IMR-90 (cell line): Measurements from ENCODE around the gene CACNA1F. TPM values are rescaled to one million over a fixed set of nuclear protein-coding genes. Genes with fewer than 3 reads are reported as not detected.

Experiments
- ATAC-seq: fragments of 200-7000 bp; cut with Tn5 transposase; 2 replicates; pipeline ENCODE4 v1.9.1; 2020; ENCODE audit warnings: low read depth, mild to moderate bottlenecking, moderate library complexity
- BruUV-seq: library from RNA; stranded (reverse); fragments of 400-500 nt; replicated peaks from 2 replicates; lab custom pipeline; 2021; lab: Mats Ljungman, UMichigan
- CTCF ChIA-PET: fragments of 300-600 bp; formaldehyde crosslinking; extraction: SDS; loops from one replicate; lab custom pipeline; 2021; ENCODE audit warnings: antibody characterized with exemption; lab: Yijun Ruan, JAX
- POLR2A ChIA-PET: fragments of 300-600 bp; sonication (Branson Sonifier 250); formaldehyde crosslinking; loops from one replicate; lab custom pipeline; 2022; ENCODE audit warnings: antibody characterized with exemption; ENCODE audit not compliant: unreplicated experiment; lab: Charles Lee
- DNase-seq: peaks from one replicate; pipeline ENCODE4 v3.0.0; 2013
- H2AFZ ChIP-seq: replicated peaks from 2 replicates; pipeline ENCODE3; 2013; ENCODE audit warnings: low read length, mild to moderate bottlenecking; ENCODE audit not compliant: poor library complexity
- H2AK5ac ChIP-seq: 2 replicates; pipeline ENCODE4 v1.6.1; 2013; ENCODE audit warnings: low read depth, low read length, inconsistent platforms
- H2AK9ac ChIP-seq: replicated peaks from 2 replicates; pipeline ENCODE3; 2013; ENCODE audit warnings: mild to moderate bottlenecking, low read depth, low read length, moderate library complexity; ENCODE audit not compliant: poor library complexity
- H2BK120ac ChIP-seq: 2 replicates; pipeline ENCODE4 v1.6.1; 2013; ENCODE audit warnings: low read depth, low read length, inconsistent platforms
- H2BK15ac ChIP-seq: 3 replicates; pipeline ENCODE4 v1.6.1; 2013; ENCODE audit warnings: low read depth, low read length, inconsistent platforms
- H2BK20ac ChIP-seq: 2 replicates; pipeline ENCODE4 v1.6.1; 2013; ENCODE audit warnings: low read depth, mild to moderate bottlenecking, inconsistent platforms, low read length, moderate library complexity
- H2BK5ac ChIP-seq: 2 replicates; pipeline ENCODE4 v1.6.1; 2013; ENCODE audit warnings: mild to moderate bottlenecking, low read depth, low read length, inconsistent platforms; ENCODE audit not compliant: poor library complexity, severe bottlenecking
- H3K14ac ChIP-seq: replicated peaks from 2 replicates; pipeline ENCODE4 v1.6.1; 2013; ENCODE audit warnings: low read depth, low read length, inconsistent platforms
- H3K18ac ChIP-seq: 2 replicates; pipeline ENCODE4 v1.6.1; 2013; ENCODE audit warnings: low read depth, low read length, control low read depth
- H3K23ac ChIP-seq: 2 replicates; pipeline ENCODE4 v1.6.1; 2013; ENCODE audit warnings: low read depth, low read length, inconsistent platforms
- H3K27ac ChIP-seq: 2 replicates; pipeline ENCODE4 v1.5.1; 2013; ENCODE audit warnings: mild to moderate bottlenecking, control low read depth, low read length; ENCODE audit not compliant: insufficient read depth
- H3K27me3 ChIP-seq: 2 replicates; pipeline ENCODE4 v1.6.1; 2013; ENCODE audit warnings: low read length; ENCODE audit not compliant: control insufficient read depth, insufficient read depth
- H3K36me3 ChIP-seq: 2 replicates; pipeline ENCODE4 v1.6.1; 2013; ENCODE audit warnings: low read length, mixed read lengths; ENCODE audit not compliant: control insufficient read depth, insufficient read depth
- H3K4ac ChIP-seq: 2 replicates; pipeline ENCODE4 v1.6.1; 2013; ENCODE audit warnings: low read depth, low read length, inconsistent platforms
- H3K4me1 ChIP-seq: 2 replicates; pipeline ENCODE4 v1.6.1; 2013; ENCODE audit warnings: low read length, mixed read lengths; ENCODE audit not compliant: control insufficient read depth, insufficient read depth
- H3K4me2 ChIP-seq: 2 replicates; pipeline ENCODE4 v1.6.1; 2013; ENCODE audit warnings: low read depth, mild to moderate bottlenecking, control low read depth, low read length, moderate library complexity
- H3K4me3 ChIP-seq: 2 replicates; pipeline ENCODE4 v1.5.1; 2013; ENCODE audit warnings: low read depth, mild to moderate bottlenecking, control low read depth, low read length, moderate library complexity; ENCODE audit not compliant: insufficient read depth
- H3K56ac ChIP-seq: 2 replicates; pipeline ENCODE4 v1.6.1; 2013; ENCODE audit warnings: low read length, inconsistent platforms; ENCODE audit not compliant: insufficient read depth; ENCODE audit errors: extremely low read depth
- H3K79me1 ChIP-seq, 2 experiments: 2 replicates each; pipeline ENCODE4 v1.6.1; 2013; ENCODE audit warnings: low read length in 2 of 2, inconsistent platforms in 1 of 2, low read depth in 1 of 2
- H3K9ac ChIP-seq: 2 replicates; pipeline ENCODE4 v1.6.1; 2013; ENCODE audit warnings: low read depth, low read length, control low read depth
- H3K9me1 ChIP-seq: 2 replicates; pipeline ENCODE4 v1.6.1; 2013; ENCODE audit warnings: low read length, inconsistent platforms; ENCODE audit not compliant: insufficient read depth
- H3K9me3 ChIP-seq: 2 replicates; pipeline ENCODE4 v1.6.1; 2013; ENCODE audit warnings: low read length; ENCODE audit not compliant: control insufficient read depth, insufficient read depth
- H4K20me1 ChIP-seq: 2 replicates; pipeline ENCODE4 v1.6.1; 2013; ENCODE audit warnings: low read length, inconsistent platforms; ENCODE audit not compliant: insufficient read depth
- H4K5ac ChIP-seq: 2 replicates; pipeline ENCODE4 v1.6.1; 2013; ENCODE audit warnings: mild to moderate bottlenecking, low read depth, low read length, control low read depth
- H4K8ac ChIP-seq, 2 experiments: 2 replicates each; pipeline ENCODE4 v1.6.1; 2013; ENCODE audit warnings: low read depth in 2 of 2, low read length in 2 of 2, control low read depth in 1 of 2, inconsistent platforms in 1 of 2
- H4K91ac ChIP-seq: 2 replicates; pipeline ENCODE4 v1.6.1; 2013; ENCODE audit warnings: low read depth, low read length, inconsistent platforms; ENCODE audit not compliant: insufficient read depth
- BHLHE40 ChIP-seq: fragments of 150-350 bp; IDR thresholded peaks from 2 replicates; pipeline ENCODE4 v1.6.1; 2016; ENCODE audit warnings: mild to moderate bottlenecking, low read depth, low read length
- CEBPB ChIP-seq: IDR thresholded peaks from 2 replicates; pipeline ENCODE4 v1.6.1; 2012; ENCODE audit warnings: low read depth, low read length, improper control_type of control experiment
- CHD1 ChIP-seq: IDR thresholded peaks from 2 replicates; pipeline ENCODE4 v1.6.1; 2012; ENCODE audit warnings: low read depth, low read length, improper control_type of control experiment
- FOS ChIP-seq: fragments of 150-350 bp; IDR thresholded peaks from 2 replicates; pipeline ENCODE4 v1.6.1; 2016; ENCODE audit warnings: low read depth, low read length
- MAFK ChIP-seq: IDR thresholded peaks from 2 replicates; pipeline ENCODE4 v1.6.1; 2012; ENCODE audit warnings: low read depth, low read length, improper control_type of control experiment
- MAZ ChIP-seq: IDR thresholded peaks from 2 replicates; pipeline ENCODE4 v1.6.1; 2012; ENCODE audit warnings: low read depth, mild to moderate bottlenecking, low read length, improper control_type of control experiment, moderate library complexity, borderline replicate concordance
- MXI1 ChIP-seq: IDR thresholded peaks from 2 replicates; pipeline ENCODE4 v1.6.1; 2012; ENCODE audit warnings: low read depth, mild to moderate bottlenecking, low read length, moderate library complexity, borderline replicate concordance
- NFE2L2 ChIP-seq: fragments of 150-350 bp; IDR thresholded peaks from 2 replicates; pipeline ENCODE4 v1.6.1; 2016; ENCODE audit warnings: low read depth, mild to moderate bottlenecking, low read length
- POLR2A ChIP-seq: IDR thresholded peaks from 2 replicates; pipeline ENCODE4 v1.6.1; 2012; ENCODE audit warnings: mild to moderate bottlenecking, low read depth, low read length
- RAD21 ChIP-seq: IDR thresholded peaks from 2 replicates; pipeline ENCODE4 v1.6.1; 2012; ENCODE audit warnings: low read length, improper control_type of control experiment
- RCOR1 ChIP-seq: IDR thresholded peaks from 2 replicates; pipeline ENCODE4 v1.6.1; 2012; ENCODE audit warnings: mild to moderate bottlenecking, low read length, improper control_type of control experiment; ENCODE audit not compliant: insufficient replicate concordance
- RFX5 ChIP-seq: IDR thresholded peaks from 2 replicates; pipeline ENCODE4 v1.8.0; 2012; ENCODE audit warnings: low read depth, mild to moderate bottlenecking, low read length, moderate library complexity
- SMC3 ChIP-seq: fragments of 150-350 bp; IDR thresholded peaks from 2 replicates; pipeline ENCODE4 v1.6.1; 2016; ENCODE audit warnings: low read depth, mild to moderate bottlenecking, antibody characterized with exemption, low read length, moderate library complexity
- USF2 ChIP-seq: fragments of 150-350 bp; IDR thresholded peaks from 2 replicates; pipeline ENCODE4 v1.6.1; 2017; ENCODE audit warnings: mild to moderate bottlenecking, antibody characterized with exemption, low read length, low read depth
- WGBS, 2 experiments: methylation state at CpG; one replicate each; pipeline versions ENCODE4 v1.1.5 to v1.1.7; 2013; ENCODE audit warnings: missing lambda C conversion rate in 2 of 2; ENCODE audit not compliant: insufficient read length in 1 of 2; ENCODE audit errors: extremely low coverage in 2 of 2; 5-methylcytosine and 5-hydroxymethylcytosine counted together
- dilution Hi-C: fragments of 300-500 bp; cut with HindIII; formaldehyde crosslinking; loops from one replicate; pipeline ENCODE4 v1.14.3; 2018; ENCODE audit warnings: low sequenced_read_pairs; ENCODE audit not compliant: unreplicated experiment
- in situ Hi-C: fragments of 300-500 bp; cut with MboI; formaldehyde crosslinking; loops from 3 replicates; pipeline ENCODE4 v1.14.3; 2019; ENCODE audit warnings: low sequenced_read_pairs, inconsistent platforms, mixed read lengths
- intact Hi-C: fragments of 100-400 bp; cut with micrococcal nuclease; formaldehyde crosslinking; loops from 2 replicates; pipeline ENCODE4 v1.10.0; 2022
- polyA plus RNA-seq, 3 experiments: library from polyadenylated mRNA; depleted of rRNA; stranded (reverse); fragments of >200 nt; gene quantifications; 2 replicates each; pipeline ENCODE4 v1.2.3, GENCODE V29; 2012; ENCODE audit warnings: low replicate concordance in 1 of 3
- total RNA-seq: library from RNA; depleted of rRNA; stranded (reverse); fragments of >200 nt; gene quantifications from 2 replicates; pipeline ENCODE4 v1.2.3, GENCODE V29; 2012
- TF ChIP-seq, protein P1 (sequence below): fragments of 150-350 bp; IDR thresholded peaks from 2 replicates; pipeline ENCODE4 v1.6.1; 2016; ENCODE audit warnings: low read depth, mild to moderate bottlenecking, low read length, moderate library complexity, borderline replicate concordance
- TF ChIP-seq, protein P2 (sequence below): conservative IDR thresholded peaks from 2 replicates; pipeline ENCODE4 v1.5.1; 2012; ENCODE audit warnings: mild to moderate bottlenecking, low read depth, low read length, improper control_type of control experiment

CACNA1F gene
- total and polyA plus RNA-seq, 2 of the 4 experiments (the other 2 are of a cell fraction): not detected

- Histone ChIP-seq H3K14ac (peak overlapping the region; percentile 96), H3K4me1 (peaks cover 9% of the 10 kb centered on the region), H4K20me1 (no peaks in the 10 kb centered on the region; the same call in 1 of the 2 replicates), H3K27me3 (no peaks in the 10 kb centered on the region), H3K56ac (peak overlapping the region; percentile 83; the same call in 1 of the 2 replicates), H3K36me3 (no peaks in the 10 kb centered on the region), H4K8ac (peak overlapping the region; percentile 80 to 95), H4K91ac (peak overlapping the region; percentile 98; the same call in 1 of the 2 replicates), H2BK20ac (peak overlapping the region; percentile 56), H3K23ac (peak overlapping the region; percentile 99; the same call in 1 of the 2 replicates), H3K9me1 (no peaks in the 10 kb centered on the region), H2BK120ac (peak overlapping the region; percentile 91; the same call in 1 of the 2 replicates), H3K18ac (peak overlapping the region; percentile 87; the same call in 1 of the 2 replicates), H2AK5ac (peak overlapping the region; percentile 91), H3K4me3 (no peak overlapping the region), H3K9me3 (no peaks in the 10 kb centered on the region; the same call in 1 of the 2 replicates), H3K4ac (peak overlapping the region; percentile 98), H2AK9ac (peak overlapping the region; percentile 93), H2BK5ac (peak overlapping the region; percentile 93), H3K4me2 (peak overlapping the region; percentile 80), H3K79me1 (peaks cover 3 to 5% of the 10 kb centered on the region in 2 experiments), H2AFZ (no peak overlapping the region), H3K27ac (peak overlapping the region; percentile 91), H4K5ac (peak overlapping the region; percentile 86), H2BK15ac (peak overlapping the region; percentile 93; the same call in 2 of the 3 replicates), H3K9ac (peak overlapping the region; percentile 61)
- in situ Hi-C loops: no loop called here
- TF ChIP-seq SMC3 (no peak), FOS (no peak), CEBPB (no peak), CHD1 (no peak), USF2 (no peak), POLR2A (no peak), MXI1 (no peak), BHLHE40 (no peak), RAD21 (no peak), RFX5 (no peak), MAZ (no peak), MAFK (no peak), RCOR1 (no peak), NFE2L2 (no peak)
- TF ChIP-seq, protein P1, sequence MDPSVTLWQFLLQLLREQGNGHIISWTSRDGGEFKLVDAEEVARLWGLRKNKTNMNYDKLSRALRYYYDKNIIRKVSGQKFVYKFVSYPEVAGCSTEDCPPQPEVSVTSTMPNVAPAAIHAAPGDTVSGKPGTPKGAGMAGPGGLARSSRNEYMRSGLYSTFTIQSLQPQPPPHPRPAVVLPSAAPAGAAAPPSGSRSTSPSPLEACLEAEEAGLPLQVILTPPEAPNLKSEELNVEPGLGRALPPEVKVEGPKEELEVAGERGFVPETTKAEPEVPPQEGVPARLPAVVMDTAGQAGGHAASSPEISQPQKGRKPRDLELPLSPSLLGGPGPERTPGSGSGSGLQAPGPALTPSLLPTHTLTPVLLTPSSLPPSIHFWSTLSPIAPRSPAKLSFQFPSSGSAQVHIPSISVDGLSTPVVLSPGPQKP: no peak
- TF ChIP-seq, protein P2, sequence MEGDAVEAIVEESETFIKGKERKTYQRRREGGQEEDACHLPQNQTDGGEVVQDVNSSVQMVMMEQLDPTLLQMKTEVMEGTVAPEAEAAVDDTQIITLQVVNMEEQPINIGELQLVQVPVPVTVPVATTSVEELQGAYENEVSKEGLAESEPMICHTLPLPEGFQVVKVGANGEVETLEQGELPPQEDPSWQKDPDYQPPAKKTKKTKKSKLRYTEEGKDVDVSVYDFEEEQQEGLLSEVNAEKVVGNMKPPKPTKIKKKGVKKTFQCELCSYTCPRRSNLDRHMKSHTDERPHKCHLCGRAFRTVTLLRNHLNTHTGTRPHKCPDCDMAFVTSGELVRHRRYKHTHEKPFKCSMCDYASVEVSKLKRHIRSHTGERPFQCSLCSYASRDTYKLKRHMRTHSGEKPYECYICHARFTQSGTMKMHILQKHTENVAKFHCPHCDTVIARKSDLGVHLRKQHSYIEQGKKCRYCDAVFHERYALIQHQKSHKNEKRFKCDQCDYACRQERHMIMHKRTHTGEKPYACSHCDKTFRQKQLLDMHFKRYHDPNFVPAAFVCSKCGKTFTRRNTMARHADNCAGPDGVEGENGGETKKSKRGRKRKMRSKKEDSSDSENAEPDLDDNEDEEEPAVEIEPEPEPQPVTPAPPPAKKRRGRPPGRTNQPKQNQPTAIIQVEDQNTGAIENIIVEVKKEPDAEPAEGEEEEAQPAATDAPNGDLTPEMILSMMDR: no peak
- dilution Hi-C loops: no loop called here
- DNase-seq (no peak), ATAC-seq (no peak)
- intact Hi-C loops: loop anchor here (10.0 kb wide), 1 partner anchor 93 kb away; the partner anchor contains the start of genes PRAF2 and WDR45
- WGBS, 2 experiments: no CpG with 5 or more reads among the region's 3 CpGs
- no TSS peak for BruUV-seq
- ChIA-PET POLR2A (interaction anchor here (1.1 to 1.4 kb wide), 2 partner anchors 12 to 23 kb away, joined by 3 read pairs; no protein-coding TSS in a partner anchor), CTCF (interaction anchor here (0.6 to 1.3 kb wide), 2 partner anchors 12 to 209 kb away, joined by 3 read pairs; no protein-coding TSS in a partner anchor)
These were observed 65.4 kb downstream of the CACNA1F start for GRCh38 chrX:49167740-49168108.
